Effector memory CD4-positive, alpha-beta T cell (primary cell): ENCODE measurements around the gene POU5F1.
"Not testable (repeated sequence)": the region's sequence is repeated elsewhere in the genome, so short reads cannot be mapped to it uniquely, and the experiment has no call there.

Experiments
- DNase-seq, 3 donors: peaks; one replicate each; pipeline ENCODE4 v3.0.0-alpha.2; 2020
- H3K27ac ChIP-seq: 2 replicates; pipeline ENCODE4 v1.7.0; 2013; ENCODE audit warnings: mild to moderate bottlenecking, low read length, moderate library complexity; ENCODE audit not compliant: insufficient read depth, poor library complexity, severe bottlenecking
- H3K27me3 ChIP-seq: replicated peaks from 2 replicates; pipeline ENCODE4 v1.7.0; 2013; ENCODE audit warnings: mild to moderate bottlenecking, low read length; ENCODE audit not compliant: insufficient read depth, control insufficient read depth, poor library complexity, severe bottlenecking
- H3K36me3 ChIP-seq: 2 replicates; pipeline ENCODE4 v1.7.0; 2013; ENCODE audit warnings: mild to moderate bottlenecking, low read length, moderate library complexity; ENCODE audit not compliant: control insufficient read depth, insufficient read depth
- H3K4me1 ChIP-seq: 2 replicates; pipeline ENCODE4 v1.7.0; 2013; ENCODE audit warnings: low read length, mild to moderate bottlenecking; ENCODE audit not compliant: control insufficient read depth, insufficient read depth, poor library complexity, severe bottlenecking
- H3K4me3 ChIP-seq: 2 replicates; pipeline ENCODE4 v1.7.0; 2013; ENCODE audit warnings: low read length, low read depth, mild to moderate bottlenecking; ENCODE audit not compliant: insufficient read depth, poor library complexity, severe bottlenecking
- H3K9me3 ChIP-seq: 2 replicates; pipeline ENCODE4 v1.7.0; 2013; ENCODE audit warnings: mild to moderate bottlenecking, low read length, moderate library complexity; ENCODE audit not compliant: control insufficient read depth

The POU5F1 gene

GRCh38 chr6:31169123-31169857 is 1.2 kb downstream of the POU5F1 start:
- Histone ChIP-seq H3K36me3 (no peaks in the 10 kb centered on the region), H3K4me1 (no peaks in the 10 kb centered on the region), H3K27me3 (no peaks in the 10 kb centered on the region), H3K4me3 (no peak overlapping the region), H3K27ac (no peak overlapping the region), H3K9me3 (no peaks in the 10 kb centered on the region)
- DNase-seq, result no peak

DNA sequence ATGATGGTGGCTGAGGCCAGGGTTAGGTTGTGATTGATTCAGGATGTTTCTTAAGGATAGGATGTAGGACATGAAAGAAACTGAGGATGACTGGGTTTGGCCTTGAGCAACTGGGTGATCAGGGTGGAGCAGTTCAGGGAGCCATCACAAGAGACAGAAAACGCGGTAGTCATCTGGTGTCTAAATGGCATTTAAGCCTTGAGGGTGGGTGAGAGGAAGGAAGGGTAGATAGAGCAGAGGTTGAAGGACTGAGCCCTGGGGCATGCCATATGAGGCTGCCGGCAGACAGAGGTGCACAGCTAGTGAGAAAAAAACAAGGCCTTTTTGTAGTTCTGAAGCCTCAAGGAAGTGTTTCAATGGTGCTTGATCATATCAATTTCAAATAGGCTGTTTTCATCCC is 1.9 kb downstream of the POU5F1 start:
- no peaks in the 10 kb centered on the region for H3K4me1 ChIP-seq
- DNase-seq, result no peak
- no peak overlapping the region for H3K27ac ChIP-seq
- H3K9me3 ChIP-seq, result no peaks in the 10 kb centered on the region
- H3K27me3 ChIP-seq, result no peaks in the 10 kb centered on the region
- no peaks in the 10 kb centered on the region for H3K36me3 ChIP-seq
- no peak overlapping the region for H3K4me3 ChIP-seq

- H3K9me3 ChIP-seq, result no peaks in the 10 kb centered on the region
- H3K27me3 ChIP-seq, result no peaks in the 10 kb centered on the region
- DNase-seq, result no peak
- no peak overlapping the region for H3K27ac ChIP-seq
- no peak overlapping the region for H3K4me3 ChIP-seq
- no peaks in the 10 kb centered on the region for H3K36me3 ChIP-seq
- no peaks in the 10 kb centered on the region for H3K4me1 ChIP-seq
Measured at GRCh38 chr6:31165986-31166385, 4.5 kb downstream of the POU5F1 start.

GRCh38 chr6:31165064-31165832 is 5.2 kb downstream of the POU5F1 start:
- H3K4me1 ChIP-seq, H3K9me3 ChIP-seq, H3K4me3 ChIP-seq, DNase-seq, H3K36me3 ChIP-seq, H3K27ac ChIP-seq, H3K27me3 ChIP-seq: not testable (repeated sequence)

GRCh38 chr6:31164475-31165063 is 5.9 kb downstream of the POU5F1 start:
- H3K36me3 ChIP-seq, H3K27me3 ChIP-seq, H3K9me3 ChIP-seq, H3K27ac ChIP-seq, DNase-seq, H3K4me3 ChIP-seq, H3K4me1 ChIP-seq: not testable (repeated sequence)

DNA sequence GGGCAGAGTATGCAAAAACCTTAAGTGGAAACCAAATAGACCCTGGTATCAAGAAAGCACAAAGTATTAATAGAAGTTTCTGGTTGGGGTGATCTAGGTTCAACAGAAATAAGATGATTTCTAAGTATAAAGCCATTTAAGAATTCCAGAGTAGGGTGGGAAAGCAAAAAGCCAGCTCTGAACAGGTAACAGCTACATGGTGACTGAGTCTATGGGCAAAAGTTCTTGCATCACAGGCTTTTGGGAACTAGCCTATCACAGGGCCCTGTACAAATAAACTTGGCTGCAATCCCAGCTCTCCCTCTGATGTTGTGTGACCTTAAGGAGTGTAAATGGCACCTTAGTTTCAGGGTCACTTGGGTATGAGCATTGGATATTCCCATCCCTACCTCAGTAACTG is 6.6 kb downstream of the POU5F1 start:
- no peak for DNase-seq
- no peak overlapping the region for H3K27ac ChIP-seq
- no peaks in the 10 kb centered on the region for H3K9me3 ChIP-seq
- no peaks in the 10 kb centered on the region for H3K36me3 ChIP-seq
- H3K4me1 ChIP-seq, result peaks cover 10% of the 10 kb centered on the region
- H3K27me3 ChIP-seq, result no peaks in the 10 kb centered on the region
- H3K4me3 ChIP-seq, result no peak overlapping the region

GRCh38 chr6:31162463-31163165 is 7.9 kb downstream of the POU5F1 start:
- Histone ChIP-seq H3K36me3 (no peaks in the 10 kb centered on the region), H3K4me3 (no peak overlapping the region), H3K9me3 (no peaks in the 10 kb centered on the region), H3K27me3 (no peaks in the 10 kb centered on the region), H3K4me1 (peaks cover 11% of the 10 kb centered on the region), H3K27ac (no peak overlapping the region)
- no peak for DNase-seq

DNA sequence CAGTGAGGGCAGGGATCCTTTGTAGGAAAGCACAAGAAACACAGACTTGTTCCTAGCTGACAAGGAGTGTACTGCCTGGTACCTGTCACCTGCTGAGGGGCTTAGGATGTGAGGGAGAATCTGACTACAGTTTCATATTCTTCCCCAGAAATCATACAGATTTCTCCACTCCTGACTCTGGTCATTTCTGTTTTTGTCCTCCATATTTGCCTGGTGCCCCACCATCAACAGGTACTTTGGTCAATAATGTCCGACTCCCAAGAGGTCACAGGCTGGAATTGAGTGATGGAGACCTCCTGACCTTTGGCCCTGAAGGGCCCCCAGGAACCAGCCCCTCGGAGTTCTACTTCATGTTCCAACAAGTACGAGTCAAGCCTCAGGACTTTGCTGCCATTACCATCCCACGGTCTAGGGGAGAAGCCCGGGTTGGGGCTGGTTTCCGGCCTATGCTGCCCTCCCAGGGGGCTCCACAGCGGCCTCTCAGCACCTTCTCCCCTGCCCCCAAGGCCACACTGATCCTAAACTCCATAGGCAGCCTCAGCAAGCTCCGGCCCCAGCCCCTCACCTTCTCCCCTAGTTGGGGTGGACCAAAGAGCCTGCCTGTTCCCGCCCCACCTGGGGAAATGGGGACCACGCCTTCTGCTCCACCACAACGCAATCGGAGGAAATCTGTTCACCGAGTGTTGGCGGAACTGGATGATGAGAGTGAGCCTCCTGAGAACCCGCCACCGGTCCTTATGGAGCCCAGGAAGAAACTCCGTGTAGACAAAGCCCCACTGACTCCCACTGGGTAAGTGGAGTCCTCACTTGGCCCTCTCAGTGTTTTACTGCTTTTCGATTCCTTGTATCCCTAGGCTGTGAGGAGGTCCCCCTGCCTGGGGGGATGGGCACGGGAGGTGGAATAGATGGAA is 9.0 kb downstream of the POU5F1 start:
- no peaks in the 10 kb centered on the region for H3K36me3 ChIP-seq
- no peaks in the 10 kb centered on the region for H3K27me3 ChIP-seq
- H3K4me1 ChIP-seq, result peaks cover 11% of the 10 kb centered on the region
- no peak overlapping the region for H3K27ac ChIP-seq
- H3K4me3 ChIP-seq, result no peak overlapping the region
- H3K9me3 ChIP-seq, result no peaks in the 10 kb centered on the region
- no peak for DNase-seq
